Fibroblast of skin of left biceps (primary cell): ENCODE results near the gene BRINP3.
A peak's percentile ranks its signal among the peaks of the same experiment; 100 is the strongest.
"Not testable (repeated sequence)": the region's sequence is repeated elsewhere in the genome, so short reads cannot be mapped to it uniquely, and the experiment has no call there.

ENCODE experiments used
- DNase-seq, 2 experiments: peaks; one replicate each; pipeline ENCODE4 v3.0.0-alpha.2; 2013; ENCODE audit warnings: low read depth in 2 of 2

The BRINP3 gene

GRCh38 chr1:190179817-190180216 lies 297.8 kb downstream of the BRINP3 start:
- no peak for DNase-seq

GRCh38 chr1:190178827-190179226 lies 298.8 kb downstream of the BRINP3 start:
- no peak for DNase-seq

- DNase-seq = no peak
These were observed 300.1 kb downstream of the BRINP3 start for GRCh38 chr1:190177555-190177954.

GRCh38 chr1:190176776-190177175 lies 300.9 kb downstream of the BRINP3 start:
- no peak for DNase-seq

- DNase-seq = no peak
These were observed 302.3 kb downstream of the BRINP3 start for GRCh38 chr1:190175320-190175719.

GRCh38 chr1:190172651-190173430 lies 304.8 kb downstream of the BRINP3 start:
- peak; percentile 23 to 44 for DNase-seq

GRCh38 chr1:190170321-190170720 lies 307.3 kb downstream of the BRINP3 start:
- DNase-seq = peak; percentile 23 to 32

GRCh38 chr1:190169311-190170067 lies 308.2 kb downstream of the BRINP3 start:
- DNase-seq = peak; percentile 35 to 39

- no peak for DNase-seq
These were observed 308.8 kb downstream of the BRINP3 start for GRCh38 chr1:190168893-190169280.

- peak; percentile 34 to 37 for DNase-seq
These were observed 309.4 kb downstream of the BRINP3 start for GRCh38 chr1:190168116-190168892.

GRCh38 chr1:190159146-190159545 lies 318.5 kb downstream of the BRINP3 start:
- no peak for DNase-seq

- no peak for DNase-seq
These were observed 322.9 kb downstream of the BRINP3 start for GRCh38 chr1:190154744-190155143.

- no peak for DNase-seq
These were observed 330.0 kb downstream of the BRINP3 start for GRCh38 chr1:190147616-190148015.

- DNase-seq = no peak
These were observed 333.0 kb downstream of the BRINP3 start for GRCh38 chr1:190144650-190145049.

GRCh38 chr1:190140644-190141043 lies 337.0 kb downstream of the BRINP3 start:
- no peak for DNase-seq

- no peak for DNase-seq
These were observed 339.0 kb downstream of the BRINP3 start for GRCh38 chr1:190138702-190139101.

- no peak for DNase-seq
These were observed 339.4 kb downstream of the BRINP3 start for GRCh38 chr1:190138266-190138665.

- no peak for DNase-seq
These were observed 348.3 kb downstream of the BRINP3 start for GRCh38 chr1:190129366-190129765.

GRCh38 chr1:190126728-190127127 lies 350.9 kb downstream of the BRINP3 start:
- DNase-seq = no peak

- no peak for DNase-seq
These were observed 353.6 kb downstream of the BRINP3 start for GRCh38 chr1:190124068-190124467.

- not testable (repeated sequence) for DNase-seq
These were observed 357.1 kb downstream of the BRINP3 start for GRCh38 chr1:190120564-190120963.

GRCh38 chr1:190119683-190120082 lies 358.0 kb downstream of the BRINP3 start:
- no peak for DNase-seq
